IPS-20b (cell line): ENCODE results near the gene SLC37A1.
A peak's percentile ranks its signal among the peaks of the same experiment; 100 is the strongest.

Experiments
- H3K27ac ChIP-seq: one replicate; pipeline ENCODE4 v1.5.1; 2013; ENCODE audit warnings: low read length
- H3K27me3 ChIP-seq: 2 replicates; pipeline ENCODE4 v1.6.1; 2013; ENCODE audit warnings: mild to moderate bottlenecking, low read length, inconsistent platforms; ENCODE audit not compliant: insufficient read depth
- H3K36me3 ChIP-seq: 2 replicates; pipeline ENCODE4 v1.6.1; 2013; ENCODE audit warnings: low read depth, mild to moderate bottlenecking, inconsistent platforms, low read length, moderate library complexity; ENCODE audit not compliant: insufficient read depth
- H3K4me1 ChIP-seq: 2 replicates; pipeline ENCODE4 v1.6.1; 2013; ENCODE audit warnings: mild to moderate bottlenecking, control low read depth, inconsistent platforms, low read length, moderate library complexity; ENCODE audit not compliant: insufficient read depth
- H3K4me3 ChIP-seq: 2 replicates; pipeline ENCODE4 v1.5.1; 2013; ENCODE audit warnings: mild to moderate bottlenecking, low read length, inconsistent platforms
- H3K9ac ChIP-seq: 2 replicates; pipeline ENCODE4 v1.6.1; 2013; ENCODE audit warnings: low read depth, mild to moderate bottlenecking, inconsistent platforms, low read length, moderate library complexity
- H3K9me3 ChIP-seq: 2 replicates; pipeline ENCODE4 v1.6.1; 2013; ENCODE audit warnings: mild to moderate bottlenecking, low read depth, low read length, inconsistent platforms; ENCODE audit not compliant: insufficient read depth

SLC37A1 gene

GRCh38 chr21:42523211-42523610 is 9.6 kb downstream of the SLC37A1 start:
- peaks cover 48% of the 10 kb centered on the region for H3K36me3 ChIP-seq
- H3K27ac ChIP-seq = no peak overlapping the region
- no peaks in the 10 kb centered on the region for H3K9me3 ChIP-seq
- no peak overlapping the region for H3K4me3 ChIP-seq
- no peak overlapping the region for H3K9ac ChIP-seq
- no peaks in the 10 kb centered on the region for H3K27me3 ChIP-seq
- peaks cover 15% of the 10 kb centered on the region for H3K4me1 ChIP-seq

- H3K27me3 ChIP-seq = no peaks in the 10 kb centered on the region
- H3K4me1 ChIP-seq = peaks cover 15% of the 10 kb centered on the region
- H3K27ac ChIP-seq = no peak overlapping the region
- no peak overlapping the region for H3K9ac ChIP-seq
- H3K4me3 ChIP-seq = peak overlapping the region; percentile 60; the same call in 1 of the 2 replicates
- no peaks in the 10 kb centered on the region for H3K9me3 ChIP-seq
- peaks cover 41% of the 10 kb centered on the region for H3K36me3 ChIP-seq
These were observed 10.3 kb downstream of the SLC37A1 start for GRCh38 chr21:42523941-42524340.

GRCh38 chr21:42524341-42525028 is 10.8 kb downstream of the SLC37A1 start:
- Histone ChIP-seq H3K9me3 (no peaks in the 10 kb centered on the region), H3K9ac (peak overlapping the region; percentile 31; the same call in 1 of the 2 replicates), H3K27me3 (no peaks in the 10 kb centered on the region), H3K4me3 (peak overlapping the region; percentile 60; the same call in 1 of the 2 replicates), H3K4me1 (peaks cover 15% of the 10 kb centered on the region), H3K36me3 (peaks cover 35% of the 10 kb centered on the region), H3K27ac (no peak overlapping the region)

GRCh38 chr21:42525029-42525581 is 11.5 kb downstream of the SLC37A1 start:
- no peaks in the 10 kb centered on the region for H3K9me3 ChIP-seq
- peak overlapping the region; percentile 31; the same call in 1 of the 2 replicates for H3K9ac ChIP-seq
- H3K4me3 ChIP-seq = peak overlapping the region; percentile 60; the same call in 1 of the 2 replicates
- H3K27me3 ChIP-seq = no peaks in the 10 kb centered on the region
- no peak overlapping the region for H3K27ac ChIP-seq
- peaks cover 29% of the 10 kb centered on the region; the same call in 1 of the 2 replicates for H3K36me3 ChIP-seq
- H3K4me1 ChIP-seq = peaks cover 15% of the 10 kb centered on the region

- H3K27me3 ChIP-seq = no peaks in the 10 kb centered on the region
- H3K36me3 ChIP-seq = peaks cover 27% of the 10 kb centered on the region; the same call in 1 of the 2 replicates
- no peaks in the 10 kb centered on the region for H3K9me3 ChIP-seq
- H3K4me1 ChIP-seq = peaks cover 15% of the 10 kb centered on the region
- no peak overlapping the region for H3K27ac ChIP-seq
- H3K9ac ChIP-seq = no peak overlapping the region
- no peak overlapping the region for H3K4me3 ChIP-seq
These were observed 12.2 kb downstream of the SLC37A1 start for GRCh38 chr21:42525676-42526378.

- H3K9me3 ChIP-seq = no peaks in the 10 kb centered on the region
- H3K4me1 ChIP-seq = peaks cover 15% of the 10 kb centered on the region
These were observed 12.7 kb downstream of the SLC37A1 start for GRCh38 chr21:42526379-42526727.

GRCh38 chr21:42527127-42527488 is 13.5 kb downstream of the SLC37A1 start:
- H3K27ac ChIP-seq = no peak overlapping the region
- H3K4me1 ChIP-seq = peaks cover 15% of the 10 kb centered on the region
- peaks cover 16% of the 10 kb centered on the region; the same call in 1 of the 2 replicates for H3K36me3 ChIP-seq
- no peak overlapping the region for H3K9ac ChIP-seq
- H3K4me3 ChIP-seq = no peak overlapping the region
- H3K27me3 ChIP-seq = no peaks in the 10 kb centered on the region
- no peaks in the 10 kb centered on the region for H3K9me3 ChIP-seq

More at GRCh38 chr21:42526379-42526727, 12.7 kb downstream of the SLC37A1 start:
- Histone ChIP-seq H3K27me3 (no peaks in the 10 kb centered on the region), H3K9ac (no peak overlapping the region), H3K27ac (no peak overlapping the region), H3K4me3 (no peak overlapping the region), H3K36me3 (peaks cover 22% of the 10 kb centered on the region; the same call in 1 of the 2 replicates)

GRCh38 chr21:42527489-42528158 is 14.0 kb downstream of the SLC37A1 start:
- no peak overlapping the region for H3K27ac ChIP-seq
- H3K9ac ChIP-seq = no peak overlapping the region
- H3K4me1 ChIP-seq = peaks cover 15% of the 10 kb centered on the region
- H3K9me3 ChIP-seq = no peaks in the 10 kb centered on the region
- H3K4me3 ChIP-seq = no peak overlapping the region
- peaks cover 14% of the 10 kb centered on the region; the same call in 1 of the 2 replicates for H3K36me3 ChIP-seq
- H3K27me3 ChIP-seq = no peaks in the 10 kb centered on the region

GRCh38 chr21:42530167-42530518 is 16.5 kb downstream of the SLC37A1 start:
- peaks cover 7% of the 10 kb centered on the region for H3K4me1 ChIP-seq
- no peak overlapping the region for H3K27ac ChIP-seq
- H3K27me3 ChIP-seq = no peaks in the 10 kb centered on the region
- no peak overlapping the region for H3K4me3 ChIP-seq
- H3K9me3 ChIP-seq = no peaks in the 10 kb centered on the region
- peaks cover 19% of the 10 kb centered on the region for H3K36me3 ChIP-seq
- no peak overlapping the region for H3K9ac ChIP-seq

- H3K27ac ChIP-seq = no peak overlapping the region
- no peaks in the 10 kb centered on the region; the same call in 1 of the 2 replicates for H3K4me1 ChIP-seq
- H3K9me3 ChIP-seq = no peaks in the 10 kb centered on the region
- H3K9ac ChIP-seq = no peak overlapping the region
- H3K4me3 ChIP-seq = no peak overlapping the region
- H3K36me3 ChIP-seq = peaks cover 26% of the 10 kb centered on the region
- no peaks in the 10 kb centered on the region for H3K27me3 ChIP-seq
These were observed 18.1 kb downstream of the SLC37A1 start for GRCh38 chr21:42531771-42532170.

GRCh38 chr21:42532466-42533181 is 19.0 kb downstream of the SLC37A1 start:
- Histone ChIP-seq H3K36me3 (peaks cover 24% of the 10 kb centered on the region), H3K4me1 (no peaks in the 10 kb centered on the region; the same call in 1 of the 2 replicates), H3K9me3 (no peaks in the 10 kb centered on the region), H3K27me3 (no peaks in the 10 kb centered on the region), H3K4me3 (no peak overlapping the region), H3K9ac (no peak overlapping the region), H3K27ac (no peak overlapping the region)
